Activated T-helper 1 cell treated with Interleukin-2 at 50 U/mL for 16 hours (primary cell): ENCODE data around the gene AGAP1.

Experiments used
- DNase-seq: peaks from one replicate; pipeline ENCODE4 v3.0.0-alpha.2; 2020; ENCODE audit warnings: low read depth

AGAP1 gene

DNA sequence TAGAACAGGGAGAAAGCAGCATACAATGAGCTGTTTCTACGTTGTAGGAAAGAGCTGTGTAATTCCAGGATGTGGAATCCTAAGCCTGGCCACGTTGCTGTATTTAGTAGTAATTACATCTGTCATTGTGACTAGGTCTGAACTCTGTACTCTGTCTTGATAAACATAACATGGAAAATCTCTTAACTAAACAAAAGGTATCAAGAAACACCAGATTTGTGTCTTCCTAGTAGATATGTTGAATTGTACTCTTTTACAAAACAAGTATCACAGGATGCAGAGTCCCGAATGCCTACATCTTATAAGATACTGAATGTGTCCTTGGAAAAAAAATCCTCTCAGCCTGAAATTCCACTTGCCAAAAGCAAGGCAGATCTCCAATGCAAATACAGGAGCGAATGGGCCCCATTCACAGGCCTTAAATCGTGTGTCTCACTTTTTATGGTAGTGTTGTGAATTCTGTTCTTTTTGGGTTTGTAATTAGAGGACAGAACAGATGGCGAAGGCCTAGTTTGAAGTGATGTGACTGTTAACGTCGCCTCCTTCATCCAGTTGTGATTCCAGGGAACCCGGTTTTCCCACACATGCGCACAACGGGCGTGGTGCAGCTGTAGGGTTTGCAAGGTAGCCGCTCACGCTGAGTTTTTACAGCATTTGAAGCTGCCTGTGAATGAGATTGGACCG, 427.8 kb downstream of the AGAP1 start:
- no peak for DNase-seq

DNA sequence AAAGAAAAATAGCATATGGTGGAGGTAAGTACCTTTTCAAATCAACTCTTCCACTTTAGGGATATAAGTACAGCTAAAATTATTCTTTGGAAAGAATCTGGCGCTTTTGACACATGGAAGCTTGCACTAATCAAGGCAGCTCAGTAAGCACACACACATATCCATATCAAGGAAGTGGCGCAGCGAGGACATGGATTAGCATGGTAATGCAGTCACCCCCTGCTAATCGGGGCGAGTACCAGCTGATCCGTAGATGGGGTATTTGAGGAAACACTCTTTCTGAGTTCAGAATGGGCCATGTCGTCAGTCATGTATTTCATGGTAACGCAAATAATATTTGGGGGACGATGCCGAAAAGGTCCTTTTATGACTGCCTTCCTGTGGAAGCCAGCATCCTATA, 429.0 kb downstream of the AGAP1 start:
- DNase-seq: no peak

DNA sequence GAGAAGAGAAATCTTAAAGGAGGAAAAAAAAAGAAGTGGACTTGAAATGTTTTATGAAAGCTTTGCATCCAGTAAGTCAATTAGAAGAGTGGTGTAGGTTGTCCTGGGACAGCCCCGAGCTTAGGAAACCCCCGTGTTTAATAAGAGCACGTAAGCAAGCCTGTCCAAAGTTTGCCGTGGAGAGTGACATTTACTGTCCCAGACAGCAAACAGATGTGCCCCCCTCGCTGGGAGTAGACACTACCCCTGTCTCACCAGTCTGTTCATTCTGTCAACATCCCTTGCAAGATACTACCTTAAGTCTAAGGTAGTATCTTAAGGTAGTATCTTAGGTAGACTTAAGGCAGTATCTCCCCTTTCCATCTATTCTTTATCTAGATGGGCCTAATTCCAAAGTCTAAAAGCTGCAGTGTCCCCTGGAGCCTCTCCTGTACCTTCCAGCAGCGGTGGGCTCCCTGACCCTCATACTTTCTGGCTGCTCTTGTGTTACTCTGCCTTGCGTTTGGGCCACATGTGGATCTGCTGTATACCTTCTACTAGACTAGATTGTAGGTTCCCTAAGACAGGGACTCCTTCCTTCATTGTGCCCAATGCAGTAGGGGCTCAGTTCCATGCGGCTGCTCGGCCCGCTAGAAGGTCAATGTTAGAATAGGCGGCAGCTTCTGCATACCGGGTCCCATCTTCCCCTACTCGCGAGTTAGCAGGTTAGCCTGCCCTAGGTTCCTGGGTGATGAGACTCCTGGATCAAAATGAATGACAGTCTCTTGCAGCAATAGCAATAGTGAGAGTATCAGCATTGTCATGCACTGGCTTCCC, 430.2 kb downstream of the AGAP1 start:
- no peak for DNase-seq

DNA sequence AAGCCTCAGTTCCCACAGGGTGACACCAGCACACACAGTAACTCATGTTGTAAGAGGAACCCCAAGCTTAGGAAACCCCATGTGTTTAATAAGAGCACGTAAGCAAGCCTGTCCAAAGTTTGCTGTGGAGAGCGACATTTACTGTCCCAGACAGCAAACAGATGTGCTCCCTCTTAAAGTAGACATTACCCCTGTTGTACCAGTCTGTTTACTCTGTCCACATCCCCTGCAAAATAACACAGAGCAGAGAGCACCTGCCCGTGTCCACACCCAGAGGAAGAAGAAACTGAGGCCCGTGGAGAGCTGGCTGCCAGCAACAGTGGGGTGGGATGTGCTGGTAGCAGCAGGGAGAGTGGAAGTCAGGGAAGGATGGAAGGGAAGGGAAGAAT, 430.8 kb downstream of the AGAP1 start:
- no peak for DNase-seq

DNA sequence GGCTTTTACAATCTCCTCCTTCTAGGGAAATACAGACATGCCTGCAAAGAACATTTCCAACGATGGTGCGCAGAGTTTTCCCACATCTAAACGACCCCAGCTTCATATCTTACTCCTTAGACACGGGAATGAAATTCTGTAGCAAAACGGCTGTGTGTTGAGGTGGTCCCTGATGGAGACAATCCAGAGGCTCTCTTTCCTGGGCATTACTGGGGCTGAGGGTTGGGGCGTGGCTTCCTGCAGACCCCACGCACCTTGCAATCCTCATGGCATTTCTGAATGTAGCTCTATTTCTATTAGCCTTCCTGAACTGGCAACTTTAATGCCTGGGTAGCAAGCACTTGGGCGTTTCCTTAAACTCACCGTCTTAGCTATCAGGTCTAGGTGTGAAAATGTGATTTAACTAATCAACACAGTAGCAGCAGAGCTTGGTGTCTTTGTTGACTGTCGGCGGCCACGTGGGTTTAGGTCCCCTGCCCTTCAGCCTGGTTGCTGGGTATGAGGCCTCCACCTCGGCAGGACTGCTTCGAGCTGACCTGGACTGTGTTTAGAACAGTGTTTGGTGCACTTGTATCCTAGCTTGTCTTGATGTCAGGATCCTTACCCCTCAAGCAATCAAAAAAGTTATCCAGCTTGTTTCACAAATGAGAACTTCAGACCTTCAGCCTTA, 431.5 kb downstream of the AGAP1 start:
- DNase-seq: no peak

DNA sequence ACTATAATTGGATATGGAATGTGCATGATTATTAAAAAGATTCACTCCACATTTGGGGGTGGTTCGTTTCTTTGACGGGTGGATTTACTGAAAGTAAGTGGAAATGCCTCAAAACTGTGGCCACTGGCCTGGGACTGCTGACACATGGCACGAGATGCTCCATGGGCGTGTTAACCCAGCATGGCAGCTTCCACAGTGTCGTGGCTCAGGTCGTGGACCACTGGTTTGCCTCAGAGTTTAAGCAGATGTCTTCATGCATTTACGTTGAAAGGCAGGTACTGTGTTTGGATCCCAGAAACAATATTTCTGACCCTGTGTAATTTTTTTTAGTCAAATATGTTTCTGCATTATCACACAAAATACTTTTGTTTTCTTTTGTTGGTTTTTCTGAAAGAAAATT, 432.4 kb downstream of the AGAP1 start:
- DNase-seq: no peak

DNA sequence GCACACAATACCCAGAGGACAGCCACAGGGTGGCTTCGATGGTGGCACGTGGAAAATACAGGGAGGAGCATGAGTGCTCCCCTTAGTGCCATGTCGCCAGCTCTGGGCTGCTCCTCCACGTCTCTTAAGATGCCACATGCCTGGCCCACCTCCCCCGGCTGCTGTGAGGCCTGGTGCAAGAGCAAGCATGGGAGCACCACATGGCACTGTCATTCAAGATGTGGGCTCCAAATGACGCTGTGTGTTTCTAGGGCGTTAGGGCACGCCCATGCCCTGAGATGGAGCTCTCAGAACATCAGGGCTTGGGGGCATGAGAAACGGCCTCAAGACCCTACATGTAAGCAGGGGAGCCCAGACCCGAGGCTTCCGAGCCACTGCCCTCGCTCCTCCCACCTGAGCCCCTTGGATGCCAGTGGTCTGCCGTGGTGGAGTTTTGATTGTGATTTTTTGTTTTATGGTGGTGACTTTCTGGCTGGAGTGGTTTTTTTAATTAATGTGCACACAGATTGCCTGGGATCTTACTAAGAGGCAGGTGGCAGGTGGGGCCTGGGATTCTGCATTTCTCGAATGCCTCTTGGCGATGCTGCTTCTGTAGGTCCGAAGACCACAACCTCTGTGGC, 435.0 kb downstream of the AGAP1 start:
- DNase-seq: no peak

DNA sequence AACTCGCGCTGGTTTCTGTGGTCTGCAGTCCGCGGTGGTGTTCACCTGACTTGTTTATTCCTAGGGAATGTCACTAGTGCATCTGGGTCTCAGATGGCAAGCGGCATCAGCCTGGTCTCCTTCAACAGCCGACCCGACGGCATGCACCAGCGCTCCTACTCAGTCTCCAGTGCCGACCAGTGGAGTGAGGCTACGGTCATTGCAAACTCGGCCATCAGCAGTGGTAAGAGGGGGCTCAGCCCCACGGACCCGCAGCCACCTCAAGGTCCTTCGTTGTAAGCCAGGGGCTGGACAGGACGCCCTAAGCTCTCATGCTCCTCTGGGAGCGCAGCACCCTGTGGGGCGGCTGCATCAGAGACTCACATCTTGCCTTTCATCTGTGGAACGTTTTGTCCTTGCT, 436.9 kb downstream of the AGAP1 start:
- no peak for DNase-seq

DNA sequence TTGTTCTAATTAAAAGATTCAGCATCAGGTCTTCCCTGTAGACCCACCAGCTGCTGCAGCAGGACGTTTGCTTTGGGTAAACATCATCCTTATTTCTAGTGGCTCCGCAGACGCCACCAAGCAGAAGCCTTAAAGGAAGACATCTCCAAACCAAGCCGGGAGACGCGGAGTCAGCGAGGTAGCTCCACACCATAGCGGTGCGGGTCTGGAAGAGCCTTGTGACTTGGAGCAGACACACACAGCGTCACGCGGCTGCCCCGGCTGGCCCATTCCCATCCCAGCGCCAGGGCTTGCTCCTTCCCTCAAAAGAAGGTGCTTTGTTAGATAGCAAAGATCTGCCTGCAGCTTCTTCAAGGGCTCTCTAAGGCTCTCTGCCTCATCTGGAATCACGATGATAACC, 437.8 kb downstream of the AGAP1 start:
- DNase-seq: no peak

DNA sequence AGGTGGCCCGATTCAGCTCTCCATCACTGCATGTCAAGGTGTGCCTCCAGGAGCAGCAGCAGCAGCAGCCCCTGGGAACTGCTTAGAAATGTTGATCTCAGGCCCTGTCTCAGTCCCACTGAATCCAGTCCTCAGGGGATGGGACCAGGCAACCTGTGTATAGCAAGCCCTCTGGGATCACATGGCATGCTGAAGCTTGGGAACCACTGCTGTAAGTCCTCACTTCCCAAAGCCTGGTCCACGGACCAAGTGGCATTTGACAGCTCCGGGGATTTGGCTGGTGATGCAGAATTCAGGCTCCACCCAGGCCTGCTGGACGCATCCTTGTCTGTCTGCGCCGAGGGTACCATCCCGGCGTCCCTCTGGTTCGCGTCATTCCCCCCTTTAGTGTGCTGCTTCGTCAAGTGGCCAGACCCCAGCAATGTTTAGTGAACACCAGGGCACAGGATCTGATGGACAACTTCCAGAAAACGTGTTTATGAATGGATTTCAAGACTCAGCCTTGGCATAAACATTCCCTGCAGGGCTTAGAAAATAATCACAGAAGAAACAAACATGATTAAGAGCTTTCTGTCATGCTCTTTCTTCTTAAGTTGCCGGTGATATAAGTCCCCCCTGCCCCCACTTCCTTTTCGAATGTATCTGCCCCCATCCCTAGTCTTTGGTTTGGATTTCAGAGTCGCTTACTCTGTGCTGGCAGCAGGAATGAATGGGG, 440.4 kb downstream of the AGAP1 start:
- DNase-seq: no peak

DNA sequence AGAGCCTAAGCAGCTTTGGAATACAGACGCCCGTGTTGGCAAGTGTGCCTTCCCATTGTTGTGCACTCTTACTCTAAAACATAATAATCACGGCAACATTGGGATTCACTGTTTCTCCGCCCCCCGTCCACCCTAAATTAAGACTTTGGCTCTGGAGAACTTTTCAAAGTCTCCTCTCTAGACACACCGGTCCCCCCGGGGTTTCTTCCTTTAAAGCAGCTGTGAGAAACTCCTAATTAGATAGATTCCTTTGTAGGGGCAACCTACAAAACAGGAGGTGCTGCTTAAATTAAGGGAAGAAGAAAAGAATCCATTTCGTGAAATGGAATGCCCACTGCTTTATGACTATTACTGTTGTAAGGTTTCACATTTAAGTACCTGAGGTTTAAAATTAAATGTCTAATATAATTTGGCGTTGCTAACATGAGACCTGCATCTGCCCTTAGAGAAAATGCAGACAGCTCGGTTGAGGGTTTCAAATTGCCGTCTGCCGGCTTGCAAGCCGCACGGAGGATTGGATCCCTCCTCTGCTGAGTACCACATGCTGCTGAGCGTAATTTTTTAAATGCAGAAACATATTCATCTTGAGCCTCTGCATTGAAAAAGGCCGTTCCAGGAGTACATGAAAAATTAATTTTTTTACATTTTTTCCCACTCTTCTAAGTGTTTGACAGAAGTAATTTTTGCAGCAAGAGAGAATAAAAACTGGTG, 441.1 kb downstream of the AGAP1 start:
- DNase-seq: no peak

DNA sequence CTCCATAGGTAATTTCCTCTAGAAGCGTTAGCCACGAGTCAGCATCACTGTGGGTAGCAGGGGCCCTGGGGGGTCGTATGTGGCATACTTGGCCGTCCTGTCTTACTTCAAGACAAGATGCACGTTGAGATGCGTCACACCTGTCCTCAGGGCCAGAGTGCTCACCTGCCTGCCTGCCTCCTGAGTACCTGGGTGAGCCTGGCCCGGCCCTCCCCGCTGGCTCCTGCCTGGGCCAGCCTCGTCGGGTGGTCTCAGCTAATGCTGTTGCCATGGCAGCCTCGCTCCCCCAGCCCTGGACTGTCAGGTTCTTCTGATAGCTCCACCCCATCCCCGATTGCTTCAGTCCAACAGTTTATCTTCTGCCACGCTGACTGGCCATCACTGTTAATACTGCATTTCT, 441.9 kb downstream of the AGAP1 start:
- no peak for DNase-seq

DNA sequence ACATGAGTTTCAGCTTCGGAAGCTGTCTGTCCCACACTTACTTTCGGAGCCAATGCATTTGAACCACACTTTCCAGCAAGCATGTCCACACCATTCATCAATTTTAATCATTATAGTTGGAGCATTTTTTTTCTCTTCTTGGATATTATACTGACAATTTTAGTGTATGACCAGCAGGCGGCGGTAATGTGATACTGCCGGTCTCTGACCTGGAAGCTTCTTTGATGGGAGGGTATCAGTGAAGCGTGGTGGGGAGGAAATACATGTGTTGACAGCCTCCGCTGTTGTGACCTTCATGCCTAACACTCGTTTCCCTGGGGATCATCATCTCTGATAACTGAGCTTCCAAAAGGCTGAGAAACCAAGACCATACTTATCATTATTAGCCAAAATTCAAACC, 442.6 kb downstream of the AGAP1 start:
- no peak for DNase-seq

DNA sequence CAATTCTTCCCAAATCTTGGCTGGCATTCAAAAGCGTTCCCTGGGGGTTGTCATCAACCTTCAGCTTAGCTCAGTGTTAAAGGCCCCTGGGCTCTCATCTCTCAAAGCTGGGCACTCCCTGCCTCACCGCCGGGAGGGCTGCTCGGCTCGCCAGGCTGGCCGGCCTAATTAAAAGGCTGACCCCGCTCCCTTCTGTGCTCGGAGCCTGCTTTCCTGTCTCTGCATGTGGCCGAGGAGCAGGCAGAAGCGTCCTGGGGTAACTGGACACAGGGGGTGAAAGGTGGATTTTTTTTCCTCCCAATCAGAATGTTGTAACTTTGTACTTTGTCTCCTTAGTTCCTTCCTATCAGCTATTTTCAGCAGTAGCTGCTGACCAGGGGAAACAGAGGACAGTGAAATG, 443.2 kb downstream of the AGAP1 start:
- DNase-seq: no peak

DNA sequence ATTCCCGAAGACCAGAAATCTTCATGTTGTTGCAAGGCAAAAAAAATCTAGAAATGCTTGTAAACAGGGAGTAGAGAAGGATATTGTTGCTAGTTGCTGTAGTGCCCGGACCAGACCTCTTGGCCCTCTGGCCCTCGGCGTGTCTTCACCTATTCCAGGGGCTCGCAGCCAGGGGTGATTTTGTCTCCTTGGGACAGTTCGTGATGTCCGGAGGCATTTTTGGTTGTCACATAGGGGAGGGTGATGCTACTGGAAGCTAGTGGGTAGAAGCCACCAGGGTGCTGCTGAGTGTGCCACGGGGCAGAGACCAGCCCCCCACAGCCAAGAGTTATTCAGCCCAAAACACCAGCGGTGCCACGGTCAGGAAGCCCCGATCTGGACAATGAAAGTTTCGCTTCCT, 443.7 kb downstream of the AGAP1 start:
- no peak for DNase-seq

DNA sequence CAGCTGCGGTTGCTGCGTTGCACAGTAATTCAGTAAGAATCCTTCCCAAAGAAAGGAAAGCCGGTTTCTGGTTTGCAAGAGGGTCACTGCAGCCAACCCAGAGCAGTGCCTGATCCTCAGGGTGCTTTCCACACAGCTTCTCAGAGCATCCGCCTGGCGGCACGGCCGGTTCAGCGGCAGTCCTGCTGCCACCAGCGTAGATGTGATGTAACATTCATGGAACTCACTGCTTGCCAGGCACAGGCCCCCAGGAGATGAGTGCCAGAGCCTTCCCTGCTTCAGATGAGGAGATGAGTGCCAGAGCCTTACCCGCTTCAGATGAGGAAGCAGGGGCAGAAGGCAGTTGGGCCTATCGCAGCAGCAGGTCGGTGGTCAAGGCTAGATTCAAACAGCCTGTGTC, 444.1 kb downstream of the AGAP1 start:
- DNase-seq: no peak

DNA sequence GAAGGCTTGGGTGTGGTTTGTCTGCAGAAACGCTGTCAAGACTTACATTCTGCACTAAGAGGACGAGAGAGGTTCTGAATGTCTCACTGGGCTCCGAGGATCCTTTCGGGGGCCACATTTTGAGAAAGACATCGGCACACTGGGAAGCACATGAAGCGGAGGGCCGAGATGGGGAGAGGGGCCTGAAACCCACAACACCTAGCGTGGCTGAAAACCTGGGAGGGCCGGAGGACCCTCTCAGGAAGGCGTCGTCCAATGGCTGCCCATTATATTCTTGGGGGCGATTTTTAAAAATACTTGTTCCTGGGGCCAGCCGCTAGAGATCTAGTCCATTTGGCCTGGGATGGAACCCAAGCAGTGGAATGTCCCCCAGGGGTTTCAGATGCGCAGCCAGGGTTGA, 444.8 kb downstream of the AGAP1 start:
- DNase-seq: no peak

DNA sequence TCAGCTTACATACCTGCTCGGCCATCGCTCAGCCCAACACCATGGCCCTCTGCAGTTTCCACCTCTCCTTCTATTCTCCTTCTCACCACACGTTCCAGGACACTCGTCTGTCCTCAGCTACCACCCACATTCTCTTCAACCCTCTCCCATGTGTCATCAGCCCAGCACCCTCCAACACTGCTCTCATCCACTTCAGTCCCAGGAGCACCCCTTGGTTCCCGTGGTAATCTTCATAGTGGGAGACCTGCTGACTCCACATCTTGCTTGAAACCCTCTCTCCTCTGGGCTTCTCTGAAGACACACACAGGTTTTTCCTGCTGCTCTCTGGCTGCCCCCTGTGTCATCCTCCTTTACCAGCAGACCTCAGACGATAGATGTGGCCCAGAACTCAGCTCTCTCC, 445.6 kb downstream of the AGAP1 start:
- no peak for DNase-seq

DNA sequence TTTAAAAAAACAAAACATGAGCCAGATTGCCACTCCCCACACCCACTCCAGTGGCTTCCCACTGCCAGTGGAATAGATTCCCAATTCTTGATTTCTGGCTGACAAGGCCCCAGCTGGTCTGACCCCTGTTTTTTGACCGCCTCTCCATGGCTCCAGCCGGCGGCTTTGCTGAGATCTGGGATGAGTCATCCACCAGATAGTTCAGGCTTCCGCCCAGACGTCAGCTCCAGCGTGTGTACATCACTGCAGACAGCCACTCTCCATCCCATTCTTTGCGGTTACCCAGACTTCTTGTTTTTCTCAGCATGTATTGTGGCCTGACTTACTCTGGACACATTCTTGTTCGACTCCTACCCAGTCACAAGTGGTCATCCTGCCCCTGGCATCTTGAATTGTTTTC, 446.5 kb downstream of the AGAP1 start:
- DNase-seq: no peak

DNA sequence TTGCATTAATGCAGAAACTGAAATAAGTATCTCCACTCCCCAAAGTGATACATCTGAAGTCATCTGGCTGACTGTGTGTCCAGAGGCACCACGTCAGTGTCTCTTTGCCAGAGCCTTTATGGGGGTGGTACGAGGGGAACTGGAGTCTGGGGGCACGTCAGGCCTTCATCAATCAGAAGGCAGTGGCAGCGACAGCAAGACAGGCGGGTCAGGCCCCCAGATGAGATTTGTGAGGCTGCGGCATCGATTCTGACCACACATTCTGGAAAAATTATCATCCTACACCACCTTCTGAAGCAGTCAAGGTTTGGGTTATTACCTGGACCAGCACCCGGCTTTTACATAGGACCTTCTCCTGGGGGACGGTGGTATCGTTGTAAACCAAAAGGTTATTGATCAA, 450.7 kb downstream of the AGAP1 start:
- DNase-seq: no peak

DNA sequence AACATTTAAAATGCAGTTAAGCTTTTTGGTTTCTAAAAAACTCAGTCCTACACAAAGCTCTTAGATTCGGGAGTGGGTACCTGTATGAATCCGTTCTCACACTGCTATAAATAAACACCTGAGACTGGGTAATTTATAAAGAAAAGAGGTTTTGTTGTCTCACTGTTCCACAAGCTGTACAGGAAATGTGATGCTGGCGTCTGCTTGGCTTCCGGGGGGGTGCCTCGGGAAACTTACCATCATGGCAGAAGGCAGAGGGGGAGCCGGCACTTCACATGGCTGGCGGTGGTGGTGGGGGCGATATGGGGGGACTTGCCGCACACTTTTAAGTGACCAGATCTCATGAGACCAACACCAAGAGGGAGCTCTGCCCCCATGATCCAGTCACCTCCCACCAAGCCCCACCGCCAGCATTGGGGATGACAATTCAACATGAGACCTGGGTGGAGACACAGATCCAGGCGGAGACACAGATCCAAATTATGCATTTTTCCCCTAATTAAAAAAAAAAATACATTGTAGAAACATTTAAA, 451.8 kb downstream of the AGAP1 start:
- DNase-seq: no peak
